ENCODE measurements around the gene KRTCAP2.

- TF ChIP-seq CTCF (IDR thresholded peaks at IDR 0.05) (no peak), POLR2A (IDR thresholded peaks at IDR 0.05) (no peak)
Measured at GRCh38 chr1:155202731-155203515, 29.8 kb upstream of the KRTCAP2 start.

Data from lower leg skin (tissue), 3 donors.